Psoas muscle (tissue), 8 donors: ENCODE measurements around the gene XAF1. TPM values are rescaled to one million over a fixed set of nuclear protein-coding genes. Genes with fewer than 3 reads are reported as not detected.

Experiments used
- ATAC-seq, 4 donors: fragments of 200-7000 bp; cut with Tn5 transposase; one replicate each; pipeline ENCODE4 v1.9.1; 2020; ENCODE audit warnings: moderate library complexity in 3 of 4, mild to moderate bottlenecking in 2 of 4
- DNase-seq, 2 donors: peaks; one replicate each; pipeline ENCODE4 v3.0.0-alpha.2; 2020
- H3K27ac ChIP-seq: fragments of 200-600 bp; one replicate; pipeline ENCODE4 v1.8.0; 2022
- H3K27me3 ChIP-seq, 3 donors: fragments of 200-600 bp in 1 of 3; one replicate each; pipeline versions ENCODE4 v1.6.1 to v1.8.0; 2013 to 2022; ENCODE audit warnings: low read length in 2 of 3, mild to moderate bottlenecking in 2 of 3, moderate library complexity in 1 of 3; ENCODE audit not compliant: insufficient read depth in 3 of 3
- H3K36me3 ChIP-seq, 2 donors: fragments of 200-600 bp in 1 of 2; one replicate each; pipeline versions ENCODE4 v1.6.1 to v1.8.0; 2013 to 2022; ENCODE audit warnings: low read depth in 1 of 2, mild to moderate bottlenecking in 1 of 2, moderate library complexity in 1 of 2; ENCODE audit not compliant: insufficient read depth in 1 of 2
- H3K4me1 ChIP-seq: fragments of 200-600 bp; one replicate; pipeline ENCODE4 v1.8.0; 2022
- H3K4me3 ChIP-seq: fragments of 200-600 bp; one replicate; pipeline ENCODE4 v1.8.0; 2022; ENCODE audit warnings: mild to moderate bottlenecking
- H3K9me3 ChIP-seq: fragments of 200-600 bp; one replicate; pipeline ENCODE4 v1.8.0; 2022
- WGBS, 3 donors: extraction: QIAGEN DNeasy Blood & Tissue Kit; methylation state at CpG; one replicate each; pipeline versions ENCODE4 v1.1.6 to v1.1.7; 2013; 5-methylcytosine and 5-hydroxymethylcytosine counted together
- intact Hi-C, 2 donors: fragments of 100-400 bp; cut with DNase I; formaldehyde crosslinking; loops; one replicate each; pipeline versions ENCODE4 v1.11.0 to v1.14.2; 2022
- polyA plus RNA-seq, 3 donors: library from polyadenylated mRNA; stranded (reverse); fragments of 200-250 nt; gene quantifications; one replicate each; pipeline ENCODE4 v1.2.3, GENCODE V29; 2013
- total RNA-seq, 4 donors: library from RNA; stranded (reverse); fragmentation: NEBNext Ultra II Directional in 2 of 4; extraction: Animal tissue kit (Norgen Biotek cat#: 25700) in 2 of 4; gene quantifications; one replicate each; pipeline versions ENCODE4 v1.2.1 to v1.2.4, GENCODE V29; 2021 to 2023
- TF ChIP-seq, protein P1 (sequence below): fragments of 200-600 bp; IDR thresholded peaks from one replicate; pipeline ENCODE4 v1.8.0; 2022; ENCODE audit warnings: antibody characterized with exemption
- donor health status: healthy with polysubstance abuse.
- donor health status: DM: no; HTN: no; CAD: no; lungs with moderate emphysema.
- donor health status: Bipolar disorder and iron deficiency.
- donor health status: healthy.
- donor health status: DM: yes; HTN: yes; CAD: no.
- donor health status: DM: no; HTN: no; CAD: no.
- donor health status: DM: no; HTN: no; CAD: no.
- donor health status: DM: yes; HTN: yes; CAD: no.

XAF1 gene
- total and polyA plus RNA-seq, 7 donors: 3.7 to 14.0 (median 7.4) TPM

DNA sequence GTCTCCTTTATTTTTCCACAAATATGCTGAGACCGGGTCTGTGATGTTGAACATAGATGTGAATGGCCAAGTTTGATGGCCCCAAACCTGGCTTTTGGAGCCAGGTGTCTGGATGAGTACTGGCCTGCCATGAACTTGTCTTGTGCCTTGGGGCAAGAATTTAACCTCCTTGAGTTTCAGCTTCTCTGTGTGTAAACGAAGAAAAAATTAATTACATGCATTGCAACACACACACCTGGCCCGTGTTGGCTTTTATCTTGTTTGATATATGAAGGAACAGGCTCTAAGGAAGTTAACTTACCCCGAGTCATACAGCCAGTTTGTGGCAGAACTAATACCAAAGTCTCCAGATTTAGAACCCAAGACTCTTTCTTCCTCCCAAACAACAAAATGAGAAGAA lies 33.3 kb downstream of the XAF1 start:
- H3K9me3 ChIP-seq: no peaks in the 10 kb centered on the region
- intact Hi-C loops: no loop called here
- 72 to 76% (median 74%) methylated on average over 4 of the region's 4 CpGs for WGBS, 3 donors
- no peaks in the 10 kb centered on the region for H3K4me1 ChIP-seq
- H3K36me3 ChIP-seq: no peaks in the 10 kb centered on the region
- no peak overlapping the region for H3K27ac ChIP-seq
- no peak for DNase-seq
- TF ChIP-seq, protein P1, sequence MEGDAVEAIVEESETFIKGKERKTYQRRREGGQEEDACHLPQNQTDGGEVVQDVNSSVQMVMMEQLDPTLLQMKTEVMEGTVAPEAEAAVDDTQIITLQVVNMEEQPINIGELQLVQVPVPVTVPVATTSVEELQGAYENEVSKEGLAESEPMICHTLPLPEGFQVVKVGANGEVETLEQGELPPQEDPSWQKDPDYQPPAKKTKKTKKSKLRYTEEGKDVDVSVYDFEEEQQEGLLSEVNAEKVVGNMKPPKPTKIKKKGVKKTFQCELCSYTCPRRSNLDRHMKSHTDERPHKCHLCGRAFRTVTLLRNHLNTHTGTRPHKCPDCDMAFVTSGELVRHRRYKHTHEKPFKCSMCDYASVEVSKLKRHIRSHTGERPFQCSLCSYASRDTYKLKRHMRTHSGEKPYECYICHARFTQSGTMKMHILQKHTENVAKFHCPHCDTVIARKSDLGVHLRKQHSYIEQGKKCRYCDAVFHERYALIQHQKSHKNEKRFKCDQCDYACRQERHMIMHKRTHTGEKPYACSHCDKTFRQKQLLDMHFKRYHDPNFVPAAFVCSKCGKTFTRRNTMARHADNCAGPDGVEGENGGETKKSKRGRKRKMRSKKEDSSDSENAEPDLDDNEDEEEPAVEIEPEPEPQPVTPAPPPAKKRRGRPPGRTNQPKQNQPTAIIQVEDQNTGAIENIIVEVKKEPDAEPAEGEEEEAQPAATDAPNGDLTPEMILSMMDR: no peak
- no peak for ATAC-seq
- peaks cover 0 to 19% (median 0%) of the 10 kb centered on the region in 3 donors for H3K27me3 ChIP-seq
- H3K4me3 ChIP-seq: no peak overlapping the region

DNA sequence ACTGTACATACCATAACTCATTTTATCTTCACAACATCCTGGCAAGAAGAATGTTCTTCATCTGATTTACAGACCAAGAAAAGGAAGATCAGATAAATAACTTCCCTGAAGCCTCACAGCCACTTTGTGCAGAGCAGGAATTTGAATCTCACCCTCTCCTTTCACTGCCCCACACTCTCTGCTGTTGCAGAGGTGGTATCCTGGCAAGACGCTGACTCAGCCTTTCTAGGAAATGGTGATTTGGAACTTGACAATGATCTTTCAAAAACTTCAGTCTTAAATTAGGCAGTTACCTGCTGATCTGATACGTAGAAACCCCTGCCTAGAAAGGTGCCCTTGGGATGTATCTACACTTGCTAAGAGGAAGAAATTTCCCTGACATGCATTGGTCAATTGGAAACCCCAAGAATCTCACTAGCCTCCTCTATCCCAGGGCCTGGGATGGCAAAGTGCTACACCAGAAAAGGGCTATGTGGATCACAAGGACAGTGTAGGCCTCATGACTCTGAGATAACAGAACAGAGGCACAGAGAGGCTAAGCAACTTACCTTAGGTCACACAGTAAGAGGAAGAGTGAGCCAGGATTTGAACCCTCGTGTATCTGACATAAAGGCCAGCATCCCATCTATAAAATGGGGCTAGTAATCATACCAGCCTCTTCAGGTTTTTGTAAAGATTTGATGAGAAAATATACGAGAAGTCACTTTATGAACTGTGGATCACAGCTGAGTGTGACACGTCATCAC lies 38.1 kb downstream of the XAF1 start:
- Histone ChIP-seq H3K27ac (no peak overlapping the region), H3K4me1 (no peaks in the 10 kb centered on the region), H3K36me3 (no peaks in the 10 kb centered on the region), H3K27me3 (peaks cover 0 to 12% (median 0%) of the 10 kb centered on the region in 3 donors), H3K9me3 (no peaks in the 10 kb centered on the region), H3K4me3 (no peak overlapping the region)
- no peak for ATAC-seq
- DNase-seq: no peak
- intact Hi-C loops: no loop called here
- WGBS, 3 donors: 68 to 72% (median 68%) methylated on average over 5 of the region's 5 CpGs
- TF ChIP-seq, protein P1: no peak

DNA sequence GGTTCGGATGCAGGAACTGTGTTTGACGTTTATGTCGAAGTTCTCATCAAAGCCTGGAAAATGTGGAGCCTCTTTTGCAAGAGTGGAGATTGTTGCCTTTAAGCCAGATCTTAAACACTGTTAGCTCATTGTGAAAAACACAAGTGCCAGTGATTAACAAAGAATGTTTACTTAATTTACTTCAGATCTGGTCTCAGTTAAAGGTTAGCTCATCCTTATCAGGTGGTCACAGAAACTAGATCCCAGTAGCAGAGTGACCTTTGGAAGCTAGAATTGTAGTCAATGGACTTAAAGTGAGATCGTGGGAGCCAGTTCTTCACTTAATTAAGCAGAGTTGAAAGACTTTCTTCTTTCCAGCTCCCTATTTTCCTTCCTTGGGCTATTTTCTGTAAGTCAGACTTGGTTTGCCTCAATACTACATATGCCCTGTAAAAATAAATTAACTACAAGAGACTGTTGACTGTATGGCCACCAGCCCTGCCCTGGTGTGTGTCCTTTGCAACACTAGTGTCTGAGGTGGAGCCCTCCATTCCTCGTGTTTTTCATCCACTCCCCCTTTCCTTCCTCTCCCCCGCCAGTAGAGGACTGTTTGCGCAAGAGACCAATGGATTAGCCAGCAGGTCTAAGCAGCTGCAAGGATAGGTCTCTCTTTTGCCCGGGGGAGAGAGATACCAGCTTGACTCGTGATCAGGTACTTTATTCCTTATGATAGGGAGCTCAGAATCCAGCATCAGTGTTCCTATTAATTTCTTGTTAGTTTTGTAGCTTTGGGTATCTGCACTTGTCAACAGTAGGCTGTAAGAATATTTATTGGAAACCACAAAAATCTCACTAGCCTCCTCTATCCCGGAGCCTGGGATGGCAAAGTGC lies 40.4 kb downstream of the XAF1 start:
- Histone ChIP-seq H3K9me3 (no peaks in the 10 kb centered on the region), H3K4me3 (no peak overlapping the region), H3K27me3 (peaks cover 0 to 10% (median 0%) of the 10 kb centered on the region in 3 donors), H3K36me3 (no peaks in the 10 kb centered on the region), H3K27ac (no peak overlapping the region), H3K4me1 (no peaks in the 10 kb centered on the region)
- intact Hi-C loops: no loop called here
- ATAC-seq: no peak
- no peak for DNase-seq
- WGBS, 3 donors: 60 to 67% (median 61%) methylated on average over 10 of the region's 10 CpGs
- TF ChIP-seq, protein P1: no peak

DNA sequence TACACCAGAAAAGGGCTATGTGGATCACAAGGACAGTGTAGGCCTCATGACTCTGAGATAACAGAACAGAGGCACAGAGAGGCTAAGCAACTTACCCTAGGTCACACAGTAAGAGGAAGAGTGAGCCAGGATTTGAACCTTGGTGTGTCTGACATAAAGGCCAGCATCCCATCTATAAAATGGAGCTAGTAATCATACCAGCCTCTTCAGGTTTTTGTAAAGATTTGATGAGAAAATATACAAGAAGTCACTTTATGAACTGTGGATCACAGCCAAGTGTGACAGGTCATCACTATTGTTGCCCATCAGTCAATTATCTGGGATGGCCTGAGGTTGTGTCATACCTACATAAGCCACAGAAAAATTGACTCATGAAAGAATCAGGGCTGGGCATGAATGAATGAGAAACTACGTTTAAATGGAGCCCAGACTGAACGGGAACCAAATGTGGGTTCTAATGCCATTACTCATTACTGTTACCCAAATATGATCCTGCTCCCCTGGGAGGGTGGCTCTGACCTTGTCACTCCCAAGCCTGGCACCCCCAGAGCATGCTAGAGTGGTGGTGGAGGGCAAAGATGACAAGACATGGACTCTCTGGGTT lies 41.1 kb downstream of the XAF1 start:
- Histone ChIP-seq H3K4me3 (no peak overlapping the region), H3K36me3 (no peaks in the 10 kb centered on the region), H3K27ac (no peak overlapping the region), H3K4me1 (no peaks in the 10 kb centered on the region), H3K9me3 (no peaks in the 10 kb centered on the region), H3K27me3 (peaks cover 0 to 10% (median 0%) of the 10 kb centered on the region in 3 donors)
- WGBS, 3 donors: 70 to 83% (median 83%) methylated on average over 2 of the region's 2 CpGs
- ATAC-seq: no peak
- intact Hi-C loops: no loop called here
- TF ChIP-seq, protein P1: no peak
- no peak for DNase-seq
